Neural progenitor cell (in vitro differentiated cells): ENCODE results near the gene DESI2. TPM values are rescaled to one million over a fixed set of nuclear protein-coding genes. Genes with fewer than 3 reads are reported as not detected.

Source experiments
- DNase-seq: peaks from one replicate; pipeline ENCODE4 v3.0.0-alpha.2; 2016; ENCODE audit warnings: low spot score
- H2AFZ ChIP-seq: fragments of 200-600 bp; sonication (generic); replicated peaks from 2 replicates; pipeline ENCODE4 v1.6.1; 2016; ENCODE audit warnings: antibody characterized with exemption
- H3F3A ChIP-seq: fragments of 200-600 bp; sonication (generic); 2 replicates; pipeline ENCODE4 v1.6.1; 2016; ENCODE audit warnings: antibody characterized with exemption, low read depth
- H3K27ac ChIP-seq: fragments of 200-600 bp; sonication (generic); 2 replicates; pipeline ENCODE4 v1.5.1; 2016; ENCODE audit warnings: mild to moderate bottlenecking
- H3K27me3 ChIP-seq: fragments of 200-600 bp; sonication (generic); 2 replicates; pipeline ENCODE4 v1.6.1; 2016; ENCODE audit warnings: mild to moderate bottlenecking, moderate library complexity
- H3K36me3 ChIP-seq: fragments of 200-600 bp; sonication (generic); 2 replicates; pipeline ENCODE4 v1.5.1; 2016
- H3K4me1 ChIP-seq: fragments of 200-600 bp; sonication (generic); 2 replicates; pipeline ENCODE4 v1.6.1; 2016; ENCODE audit warnings: mixed run types
- H3K4me2 ChIP-seq: fragments of 200-600 bp; sonication (generic); 2 replicates; pipeline ENCODE4 v1.6.1; 2016
- H3K4me3 ChIP-seq: fragments of 200-600 bp; sonication (generic); 2 replicates; pipeline ENCODE4 v1.5.1; 2016
- H3K79me2 ChIP-seq: fragments of 200-600 bp; sonication (generic); 2 replicates; pipeline ENCODE4 v1.6.1; 2016; ENCODE audit warnings: low read depth
- H3K9ac ChIP-seq: fragments of 200-600 bp; sonication (generic); 2 replicates; pipeline ENCODE4 v1.6.1; 2016
- H3K9me3 ChIP-seq: fragments of 200-600 bp; sonication (generic); 2 replicates; pipeline ENCODE4 v1.5.1; 2016; ENCODE audit warnings: low read depth
- H4K20me1 ChIP-seq: fragments of 200-600 bp; sonication (generic); 2 replicates; pipeline ENCODE4 v1.6.1; 2016; ENCODE audit warnings: low read depth
- H3K27ac Mint-ChIP-seq: 3 replicates; pipeline ENCODE4 v1.8.0; 2021; ENCODE audit warnings: mixed read lengths
- H3K27me3 Mint-ChIP-seq: 2 replicates; pipeline ENCODE4 v1.8.0; 2022; ENCODE audit warnings: low read depth, mild to moderate bottlenecking, inconsistent platforms, moderate library complexity, mixed read lengths; ENCODE audit not compliant: insufficient read depth
- H3K36me3 Mint-ChIP-seq: 3 replicates; pipeline ENCODE4 v1.8.0; 2021; ENCODE audit warnings: mixed read lengths
- H3K4me1 Mint-ChIP-seq: 3 replicates; pipeline ENCODE4 v1.8.0; 2021; ENCODE audit warnings: mixed read lengths
- H3K4me3 Mint-ChIP-seq: 3 replicates; pipeline ENCODE4 v1.8.0; 2021; ENCODE audit warnings: mild to moderate bottlenecking, moderate library complexity, mixed read lengths
- H3K9me3 Mint-ChIP-seq: 3 replicates; pipeline ENCODE4 v1.8.0; 2020; ENCODE audit warnings: mixed read lengths
- CTCF ChIP-seq: fragments of 200-600 bp; sonication (generic); IDR thresholded peaks from 2 replicates; pipeline ENCODE4 v1.5.1; 2017; ENCODE audit warnings: antibody characterized with exemption, mild to moderate bottlenecking
- EZH2 ChIP-seq: fragments of 200-600 bp; sonication (generic); IDR thresholded peaks from 2 replicates; pipeline ENCODE4 v1.6.1; 2017; ENCODE audit warnings: antibody characterized with exemption, mild to moderate bottlenecking, moderate library complexity
- EZH2phosphoT487 ChIP-seq: fragments of 200-600 bp; sonication (generic); IDR thresholded peaks from 2 replicates; pipeline ENCODE4 v1.6.1; 2017; ENCODE audit warnings: antibody characterized with exemption
- total RNA-seq: library from RNA; depleted of rRNA; stranded (reverse); fragments of >200 nt; gene quantifications from 2 replicates; pipeline ENCODE4 v1.2.3, GENCODE V29; 2015; ENCODE audit warnings: low replicate concordance

DESI2 gene
- total RNA-seq, 1 donor from 2014 or later = 110 TPM

DNA sequence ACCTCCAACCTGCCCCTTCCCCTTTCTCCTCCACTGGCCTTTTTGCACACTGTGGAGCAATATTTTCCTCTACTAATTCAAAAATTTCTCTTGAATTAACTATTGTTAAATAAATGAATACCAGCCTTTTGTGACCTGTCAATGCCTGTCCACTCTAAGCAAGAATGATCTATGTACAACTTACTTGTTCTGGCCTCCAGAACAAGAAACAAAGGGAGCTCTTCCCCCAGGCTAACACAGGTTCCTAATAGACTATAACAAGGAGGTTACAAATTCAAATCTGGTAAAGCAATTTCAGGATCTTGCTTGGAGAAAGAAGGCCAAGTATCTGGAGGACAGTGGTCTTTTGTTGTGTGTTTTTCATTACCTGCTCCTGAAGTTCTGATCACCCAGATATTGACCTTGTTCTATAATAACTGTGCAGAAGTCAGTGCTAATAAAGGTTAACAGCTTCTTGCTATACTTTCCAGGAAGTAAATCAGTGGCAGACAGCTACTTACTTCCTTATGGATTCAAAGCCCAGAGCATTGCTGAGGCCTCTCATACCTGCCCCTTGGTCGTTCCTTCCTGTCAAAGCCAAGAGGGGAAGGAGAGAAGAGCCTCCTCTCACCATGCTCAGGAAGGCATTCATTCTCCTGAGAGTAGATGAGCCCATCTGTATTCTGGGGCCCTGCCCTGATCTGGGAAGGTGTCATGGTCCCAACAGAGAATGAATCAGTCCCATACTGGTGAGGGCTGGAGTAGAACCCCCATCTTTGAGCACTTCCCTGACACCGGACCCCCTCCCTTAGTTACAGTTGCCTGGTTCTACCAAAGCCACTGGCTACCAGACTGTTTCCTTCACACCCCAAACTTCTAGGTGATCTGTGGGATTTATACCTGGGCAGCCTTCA, 56.8 kb downstream of the DESI2 start:
- Mint-ChIP-seq H3K4me1 (no peaks in the 10 kb centered on the region), H3K36me3 (no peaks in the 10 kb centered on the region), H3K9me3 (no peaks in the 10 kb centered on the region), H3K27ac (no peak overlapping the region), H3K27me3 (no peaks in the 10 kb centered on the region), H3K4me3 (no peak overlapping the region)
- H3K27me3 ChIP-seq = no peaks in the 10 kb centered on the region
- no peaks in the 10 kb centered on the region for H3K4me1 ChIP-seq
- no peaks in the 10 kb centered on the region for H3K79me2 ChIP-seq
- no peaks in the 10 kb centered on the region for H3F3A ChIP-seq
- H3K4me2 ChIP-seq = no peak overlapping the region
- no peaks in the 10 kb centered on the region for H4K20me1 ChIP-seq
- no peak overlapping the region for H2AFZ ChIP-seq
- no peak for DNase-seq
- TF ChIP-seq EZH2 = no peak
- TF ChIP-seq CTCF = no peak
- no peak for TF ChIP-seq EZH2phosphoT487
- H3K36me3 ChIP-seq = no peaks in the 10 kb centered on the region
- no peak overlapping the region for H3K4me3 ChIP-seq
- no peak overlapping the region for H3K27ac ChIP-seq
- no peaks in the 10 kb centered on the region for H3K9me3 ChIP-seq
- H3K9ac ChIP-seq = no peak overlapping the region

DNA sequence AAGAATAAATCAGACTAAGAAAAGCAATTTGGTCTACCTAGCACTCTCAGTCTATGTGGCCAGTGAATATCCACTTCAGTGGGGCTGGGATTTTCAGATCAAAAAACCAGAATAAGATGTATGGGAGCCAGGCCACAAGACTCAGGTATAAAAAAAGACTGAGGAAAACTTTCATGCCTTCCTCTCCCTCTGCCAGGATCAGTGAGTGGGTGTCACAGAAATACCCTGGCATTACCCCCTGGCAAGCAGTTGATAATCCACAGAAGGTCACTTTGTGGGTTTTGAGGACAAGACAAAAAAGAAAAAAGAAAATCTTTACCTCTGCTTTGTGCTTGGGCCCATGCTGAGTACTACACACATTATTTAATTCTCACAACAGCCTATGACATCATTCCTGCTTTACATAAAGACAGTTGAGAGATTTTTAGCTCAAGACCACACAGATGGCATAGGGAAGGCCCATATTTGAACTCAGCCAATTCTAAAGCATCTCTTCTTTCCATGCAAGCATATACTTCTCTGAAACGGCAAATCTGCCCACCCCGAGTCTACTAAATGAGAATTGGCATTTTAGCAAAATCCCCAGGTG, 57.6 kb downstream of the DESI2 start:
- no peaks in the 10 kb centered on the region for H3K36me3 ChIP-seq
- Mint-ChIP-seq H3K4me3 (no peak overlapping the region), H3K36me3 (no peaks in the 10 kb centered on the region), H3K4me1 (no peaks in the 10 kb centered on the region), H3K9me3 (no peaks in the 10 kb centered on the region), H3K27me3 (no peaks in the 10 kb centered on the region), H3K27ac (no peak overlapping the region)
- no peak overlapping the region for H3K9ac ChIP-seq
- H4K20me1 ChIP-seq = no peaks in the 10 kb centered on the region
- no peaks in the 10 kb centered on the region for H3F3A ChIP-seq
- no peak for DNase-seq
- H2AFZ ChIP-seq = no peak overlapping the region
- no peak overlapping the region for H3K4me3 ChIP-seq
- no peaks in the 10 kb centered on the region for H3K79me2 ChIP-seq
- no peaks in the 10 kb centered on the region for H3K4me1 ChIP-seq
- no peaks in the 10 kb centered on the region for H3K9me3 ChIP-seq
- TF ChIP-seq CTCF = no peak
- TF ChIP-seq EZH2phosphoT487 = no peak
- TF ChIP-seq EZH2 = no peak
- no peaks in the 10 kb centered on the region for H3K27me3 ChIP-seq
- H3K27ac ChIP-seq = no peak overlapping the region
- H3K4me2 ChIP-seq = no peak overlapping the region

GRCh38 chr1:244712669-244713068, 59.7 kb downstream of the DESI2 start:
- Histone ChIP-seq H3K79me2 (no peaks in the 10 kb centered on the region), H4K20me1 (no peaks in the 10 kb centered on the region), H3K9ac (no peak overlapping the region), H3K4me1 (no peaks in the 10 kb centered on the region), H3K4me3 (no peak overlapping the region), H3K4me2 (no peak overlapping the region), H3K27me3 (no peaks in the 10 kb centered on the region), H3K27ac (no peak overlapping the region), H3K9me3 (no peaks in the 10 kb centered on the region), H3F3A (no peaks in the 10 kb centered on the region), H2AFZ (no peak overlapping the region), H3K36me3 (no peaks in the 10 kb centered on the region)
- no peaks in the 10 kb centered on the region for H3K9me3 Mint-ChIP-seq
- no peak overlapping the region for H3K27ac Mint-ChIP-seq
- DNase-seq = no peak
- no peaks in the 10 kb centered on the region for H3K4me1 Mint-ChIP-seq
- H3K36me3 Mint-ChIP-seq = no peaks in the 10 kb centered on the region
- H3K27me3 Mint-ChIP-seq = no peaks in the 10 kb centered on the region
- TF ChIP-seq EZH2phosphoT487 (no peak), EZH2 (no peak), CTCF (no peak)
- no peak overlapping the region for H3K4me3 Mint-ChIP-seq
